ENCODE data around the gene TARBP2. TPM values are rescaled to one million over a fixed set of nuclear protein-coding genes. Genes with fewer than 3 reads are reported as not detected.

Gene TARBP2
- total RNA-seq, 1 experiment from 2014 or later, result 20.7 TPM

GRCh38 chr12:53508534-53509170 lies 7.6 kb downstream of the TARBP2 start:
- intact Hi-C loops (cut with micrococcal nuclease; ENCODE audit: unreplicated experiment), result loop anchor here (5.0 kb wide), 1 partner anchor 186 kb away; the partner anchor contains the start of gene AAAS
- CTCF ChIA-PET, result interaction anchor here (0.5 to 1.6 kb wide), 11 partner anchors 9 to 545 kb away, joined by 3 to 9 read pairs (median 5); partner anchors contain the start of genes AAAS, HOXC4 and SP1
- H3K4me1 Mint-ChIP-seq (ENCODE audit: low read depth, unreplicated experiment), result no peaks in the 10 kb centered on the region
- H3K27me3 Mint-ChIP-seq (ENCODE audit: unreplicated experiment), result no peaks in the 10 kb centered on the region
- DNase-seq, result peak; percentile 82
- no peaks in the 10 kb centered on the region for H3K9me3 Mint-ChIP-seq (ENCODE audit: low read depth, unreplicated experiment)
- H3K4me3 Mint-ChIP-seq (ENCODE audit: low read depth, unreplicated experiment), result no peak overlapping the region
- TF ChIP-seq CTCF (IDR thresholded peaks at IDR 0.05; ENCODE audit: unreplicated experiment), result peak; percentile 66
- H3K36me3 Mint-ChIP-seq (ENCODE audit: insufficient read depth, unreplicated experiment), result peaks cover 29% of the 10 kb centered on the region
- BruUV-seq (replicated peaks), result no TSS peak
- H3K27ac Mint-ChIP-seq (ENCODE audit: unreplicated experiment), result no peak overlapping the region

GRCh38 chr12:53510181-53510812 lies 9.2 kb downstream of the TARBP2 start:
- DNase-seq, result no peak
- Mint-ChIP-seq H3K9me3 (ENCODE audit: low read depth, unreplicated experiment) (no peaks in the 10 kb centered on the region), H3K36me3 (ENCODE audit: insufficient read depth, unreplicated experiment) (peaks cover 21% of the 10 kb centered on the region), H3K27ac (ENCODE audit: unreplicated experiment) (no peak overlapping the region), H3K4me3 (ENCODE audit: low read depth, unreplicated experiment) (no peak overlapping the region), H3K4me1 (ENCODE audit: low read depth, unreplicated experiment) (no peaks in the 10 kb centered on the region), H3K27me3 (ENCODE audit: unreplicated experiment) (no peaks in the 10 kb centered on the region)
- no TSS peak for BruUV-seq (replicated peaks)
- TF ChIP-seq CTCF (IDR thresholded peaks at IDR 0.05; ENCODE audit: unreplicated experiment), result no peak
- intact Hi-C loops (cut with micrococcal nuclease; ENCODE audit: unreplicated experiment), result no loop called here
- CTCF ChIA-PET, result interaction anchor here (0.6 kb wide), 1 partner anchor 20 kb away, joined by 3 read pairs; no protein-coding TSS in a partner anchor

- no TSS peak for BruUV-seq (replicated peaks)
- CTCF ChIA-PET, result interaction anchor here (0.6 kb wide), 1 partner anchor 947 kb away, joined by 4 read pairs; no protein-coding TSS in a partner anchor
- H3K27ac Mint-ChIP-seq (ENCODE audit: unreplicated experiment), result no peak overlapping the region
- no peak for DNase-seq
- H3K4me1 Mint-ChIP-seq (ENCODE audit: low read depth, unreplicated experiment), result no peaks in the 10 kb centered on the region
- H3K4me3 Mint-ChIP-seq (ENCODE audit: low read depth, unreplicated experiment), result no peak overlapping the region
- H3K27me3 Mint-ChIP-seq (ENCODE audit: unreplicated experiment), result no peaks in the 10 kb centered on the region
- H3K36me3 Mint-ChIP-seq (ENCODE audit: insufficient read depth, unreplicated experiment), result peaks cover 11% of the 10 kb centered on the region
- H3K9me3 Mint-ChIP-seq (ENCODE audit: low read depth, unreplicated experiment), result no peaks in the 10 kb centered on the region
- no peak for TF ChIP-seq CTCF (IDR thresholded peaks at IDR 0.05; ENCODE audit: unreplicated experiment)
- intact Hi-C loops (cut with micrococcal nuclease; ENCODE audit: unreplicated experiment), result no loop called here
These were observed 12.8 kb downstream of the TARBP2 start for GRCh38 chr12:53513712-53514410.

- TF ChIP-seq CTCF (IDR thresholded peaks at IDR 0.05; ENCODE audit: unreplicated experiment), result no peak
- no peak overlapping the region for H3K27ac Mint-ChIP-seq (ENCODE audit: unreplicated experiment)
- CTCF ChIA-PET, result interaction anchor here (0.5 kb wide), 1 partner anchor 15 kb away, joined by 4 read pairs; the partner anchor contains the start of gene MAP3K12
These were observed 13.7 kb downstream of the TARBP2 start for GRCh38 chr12:53514628-53515290.

More at GRCh38 chr12:53514628-53515290, 13.7 kb downstream of the TARBP2 start:
- no peak overlapping the region for H3K4me3 Mint-ChIP-seq (ENCODE audit: low read depth, unreplicated experiment)
- H3K36me3 Mint-ChIP-seq (ENCODE audit: insufficient read depth, unreplicated experiment), result peaks cover 11% of the 10 kb centered on the region
- no peaks in the 10 kb centered on the region for H3K4me1 Mint-ChIP-seq (ENCODE audit: low read depth, unreplicated experiment)
- DNase-seq, result no peak
- intact Hi-C loops (cut with micrococcal nuclease; ENCODE audit: unreplicated experiment), result no loop called here
- no TSS peak for BruUV-seq (replicated peaks)
- no peaks in the 10 kb centered on the region for H3K27me3 Mint-ChIP-seq (ENCODE audit: unreplicated experiment)
- no peaks in the 10 kb centered on the region for H3K9me3 Mint-ChIP-seq (ENCODE audit: low read depth, unreplicated experiment)
